ENCODE data around the gene NME9. TPM values are rescaled to one million over a fixed set of nuclear protein-coding genes. Genes with fewer than 3 reads are reported as not detected.
A peak's percentile ranks its signal among the peaks of the same experiment; 100 is the strongest.

The NME9 gene
- total RNA-seq, 1 donor from 2014 or later = 0.72 TPM

GRCh38 chr3:138281561-138281960, 48.1 kb downstream of the NME9 start:
- DNase-seq = no peak

DNA sequence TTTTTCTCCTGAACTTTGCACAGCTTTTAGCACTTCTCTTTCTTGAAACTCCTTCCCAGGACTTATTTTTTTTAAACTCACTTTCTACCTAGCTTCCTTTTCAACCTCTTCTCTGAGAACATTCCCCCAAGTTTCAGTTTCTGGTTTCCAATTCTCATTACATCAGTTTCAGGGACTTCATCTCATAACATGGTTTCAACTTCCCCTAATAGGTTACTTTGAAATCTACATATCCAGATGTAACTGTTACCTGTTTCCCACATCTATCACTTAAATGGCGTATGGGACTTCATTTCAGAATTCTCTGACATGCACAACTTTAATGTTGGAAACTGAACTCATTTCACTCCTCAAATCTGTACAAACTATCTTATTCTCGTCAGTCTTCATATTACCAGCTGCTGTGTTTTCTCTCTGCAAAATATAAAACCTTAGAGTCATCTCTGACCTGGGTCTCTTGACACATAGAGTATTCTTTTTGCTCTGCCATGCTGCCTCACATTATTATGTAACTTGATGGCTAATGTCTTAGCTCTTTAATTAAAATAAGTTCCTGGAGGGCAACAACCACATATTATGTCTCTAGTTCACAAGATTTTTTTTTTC, 58.4 kb downstream of the NME9 start:
- DNase-seq = no peak

GRCh38 chr3:138270245-138270644, 59.4 kb downstream of the NME9 start:
- DNase-seq = no peak

DNA sequence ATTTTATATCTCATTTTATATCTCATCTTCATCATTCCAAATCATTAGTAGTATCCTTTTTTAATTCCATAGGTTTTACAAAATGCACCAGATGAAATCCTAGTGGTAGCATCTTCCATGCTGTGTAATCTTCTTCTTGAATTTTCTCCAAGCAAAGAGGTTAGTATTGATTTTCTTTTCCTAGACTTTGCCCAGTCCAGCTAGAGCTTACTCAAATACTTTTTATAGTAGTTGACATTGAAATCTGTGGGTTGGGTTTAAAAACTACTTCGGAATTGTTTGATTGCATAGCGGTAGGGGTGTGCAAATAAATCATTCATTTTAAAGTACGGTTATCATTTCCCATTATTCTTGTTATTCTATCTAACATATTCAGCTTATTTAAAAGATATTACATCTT, 62.6 kb downstream of the NME9 start:
- DNase-seq = no peak

- DNase-seq = no peak
These were observed 63.9 kb downstream of the NME9 start for GRCh38 chr3:138265745-138266144.

GRCh38 chr3:138263104-138263503, 66.5 kb downstream of the NME9 start:
- peak; percentile 5 for DNase-seq

GRCh38 chr3:138260611-138261010, 69.0 kb downstream of the NME9 start:
- DNase-seq = no peak

- no peak for DNase-seq
These were observed 70.5 kb downstream of the NME9 start for GRCh38 chr3:138259126-138259525.

DNA sequence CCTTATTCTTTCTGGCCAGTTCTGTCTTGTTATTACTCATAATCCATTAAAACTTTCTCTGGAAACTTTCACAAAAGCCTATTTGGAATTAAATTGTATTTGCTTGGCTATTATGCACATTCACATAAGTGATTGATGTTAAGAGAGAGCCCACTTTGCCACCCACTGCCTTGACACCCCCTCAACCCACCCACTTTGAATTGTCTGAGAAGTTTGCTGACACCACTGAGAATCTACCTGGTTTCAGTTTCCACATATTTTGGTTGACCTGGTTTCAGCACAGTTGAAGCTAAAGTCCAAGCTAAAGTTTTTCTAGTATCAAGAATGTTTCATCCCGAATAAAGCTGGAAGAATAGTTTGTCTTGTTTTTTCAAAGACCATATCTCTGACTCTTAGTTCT, 71.7 kb downstream of the NME9 start:
- no peak for DNase-seq

GRCh38 chr3:138256022-138256421, 73.6 kb downstream of the NME9 start:
- no peak for DNase-seq

DNA sequence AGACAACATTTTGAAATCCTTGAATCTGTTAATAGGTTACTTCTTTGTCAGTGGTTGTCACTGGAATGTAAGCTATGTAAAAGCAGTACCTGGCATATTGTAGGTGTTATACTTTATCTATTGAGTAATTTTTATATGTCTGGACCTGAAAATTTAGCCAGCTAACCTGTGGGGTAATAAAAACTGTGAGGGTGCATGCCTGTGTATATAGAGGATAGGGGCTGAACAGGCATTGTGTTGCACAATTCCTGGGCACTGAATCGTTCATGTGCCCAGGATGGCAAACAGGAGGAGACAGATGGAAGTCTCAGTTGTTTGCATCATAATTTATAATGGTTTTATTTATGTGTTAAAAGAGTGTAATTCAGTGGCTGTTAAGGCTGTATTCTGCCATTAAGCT, 75.4 kb downstream of the NME9 start:
- DNase-seq = no peak

DNA sequence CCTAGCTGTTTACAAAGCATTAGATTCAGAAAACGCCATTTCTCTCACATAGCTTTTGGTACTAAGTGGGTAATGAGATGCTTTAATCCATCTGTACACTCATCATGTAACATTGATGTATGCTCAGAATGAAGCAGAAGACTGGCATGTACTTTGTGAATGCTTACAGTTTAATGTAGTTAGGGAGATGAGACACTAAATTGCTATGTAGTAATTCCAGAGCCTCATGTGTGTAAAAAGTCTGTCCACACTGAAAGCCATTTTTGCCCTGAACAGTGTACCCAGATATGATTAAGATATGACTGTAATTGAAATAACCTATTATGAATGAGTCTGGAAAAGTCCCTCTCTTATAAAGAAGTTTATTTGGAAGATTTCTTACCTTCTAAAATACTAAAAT, 76.0 kb downstream of the NME9 start:
- DNase-seq = no peak

Other genes with a start within 250 kb of the NME9 start
- 24.7 TPM for gene DZIP1L, start 214.2 kb downstream of the NME9 start, total RNA-seq
- gene A4GNT, start 197.5 kb downstream of the NME9 start, total RNA-seq = not detected
- gene DBR1, start 154.9 kb downstream of the NME9 start, total RNA-seq = 16.5 TPM
- 65.9 TPM for gene ARMC8, start 142.6 kb downstream of the NME9 start, total RNA-seq
- 43.0 TPM for gene MRAS, start 18.7 kb upstream of the NME9 start, total RNA-seq
- gene ESYT3, start 104.8 kb upstream of the NME9 start, total RNA-seq = 5.8 TPM

All from tongue (tissue), 2 donors.